Ammon's horn (tissue), 1 donor: ENCODE results near the gene SRL.
A peak's percentile ranks its signal among the peaks of the same experiment; 100 is the strongest.
"Not testable (repeated sequence)": the region's sequence is repeated elsewhere in the genome, so short reads cannot be mapped to it uniquely, and the experiment has no call there.

ENCODE experiments used
- DNase-seq: peaks from one replicate; pipeline ENCODE4 v3.0.0-alpha.2; 2016; ENCODE audit warnings: low spot score

SRL gene

DNA sequence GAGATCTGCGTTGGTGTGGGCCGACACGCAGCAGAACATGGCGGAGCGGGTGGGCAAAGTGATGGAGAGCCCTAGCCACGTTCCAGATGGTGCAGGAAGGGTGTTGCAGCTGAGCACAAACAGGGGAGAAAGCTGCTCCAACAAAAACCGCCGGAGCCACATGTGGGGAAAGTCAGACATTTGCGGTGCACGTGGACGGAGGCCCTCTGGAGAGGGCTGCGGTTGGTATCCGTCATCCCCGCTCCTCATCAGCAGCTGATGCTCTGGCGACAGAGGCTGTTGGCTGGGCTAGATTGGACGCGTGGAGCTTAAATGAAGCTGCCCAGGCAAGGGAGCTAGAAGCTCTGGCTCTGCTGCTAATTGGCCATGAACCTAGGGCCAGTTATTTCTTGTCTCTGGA lies 82.2 kb downstream of the SRL start:
- DNase-seq = no peak

DNA sequence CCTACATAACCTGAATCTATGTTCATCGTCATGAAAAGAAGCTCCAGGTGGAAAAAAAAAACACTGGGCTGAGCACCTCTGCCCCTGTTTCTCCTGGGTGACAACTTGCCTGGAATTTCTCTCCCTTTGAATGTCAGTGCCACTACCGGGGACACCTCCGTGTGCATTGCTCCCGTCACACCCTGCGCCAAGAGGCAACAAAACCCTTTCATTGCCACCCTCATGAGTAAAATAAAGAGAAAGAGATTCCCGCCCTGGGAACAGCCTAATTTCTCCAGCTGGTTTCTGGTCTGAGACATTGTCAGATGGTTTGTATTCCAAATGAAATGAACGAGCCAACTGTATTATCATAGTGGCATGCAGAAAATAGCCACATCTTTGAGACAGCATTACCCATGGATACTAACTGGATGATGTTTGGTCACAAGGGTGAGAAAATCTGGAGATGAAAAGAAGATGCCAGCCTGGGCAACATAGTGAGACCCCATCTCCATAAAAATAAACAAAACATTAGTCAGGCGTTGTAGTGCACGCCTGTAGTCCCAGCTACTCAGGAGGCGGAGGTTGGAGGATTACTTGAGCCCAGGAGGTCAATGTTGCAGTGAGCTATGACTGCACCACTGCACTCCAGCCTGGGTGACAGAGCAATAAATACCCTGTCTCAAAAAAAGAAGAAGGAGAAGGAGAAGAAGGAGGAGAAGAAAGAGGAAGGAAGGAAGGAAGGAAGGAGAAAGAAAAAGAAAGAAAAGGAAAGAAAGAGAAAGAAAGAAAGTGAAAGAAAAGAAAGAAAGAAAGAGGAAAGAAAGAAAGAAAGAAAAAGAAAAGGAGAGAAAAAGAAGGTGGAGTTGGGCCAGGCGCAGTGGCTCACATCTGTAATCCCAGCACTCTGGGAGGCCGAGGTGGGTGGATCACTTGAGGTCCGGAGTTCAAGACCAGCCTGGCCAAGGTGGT lies 83.5 kb downstream of the SRL start:
- DNase-seq = no peak

GRCh38 chr16:4157376-4157825 lies 84.5 kb downstream of the SRL start:
- DNase-seq = no peak

DNA sequence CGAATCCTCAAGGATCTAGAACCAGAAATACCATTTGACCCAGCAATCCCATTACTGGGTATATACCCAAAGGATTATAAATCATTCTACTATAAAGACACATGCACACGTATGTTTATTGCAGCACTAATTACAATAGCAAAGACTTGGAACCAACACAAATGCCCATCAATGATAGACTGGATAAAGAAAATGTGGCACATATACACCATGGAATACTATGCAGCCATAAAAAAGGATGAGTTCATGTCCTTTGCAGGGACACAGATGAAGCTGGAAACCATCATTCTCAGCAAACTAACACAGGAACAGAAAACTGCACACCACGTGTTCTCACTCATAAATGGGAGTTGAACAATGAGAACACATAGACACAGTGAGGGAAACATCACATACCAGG lies 85.4 kb downstream of the SRL start:
- DNase-seq = not testable (repeated sequence)

- not testable (repeated sequence) for DNase-seq
Measured at GRCh38 chr16:4153364-4153763, 88.5 kb downstream of the SRL start.

- no peak for DNase-seq
Measured at GRCh38 chr16:4152267-4152666, 89.6 kb downstream of the SRL start.

DNA sequence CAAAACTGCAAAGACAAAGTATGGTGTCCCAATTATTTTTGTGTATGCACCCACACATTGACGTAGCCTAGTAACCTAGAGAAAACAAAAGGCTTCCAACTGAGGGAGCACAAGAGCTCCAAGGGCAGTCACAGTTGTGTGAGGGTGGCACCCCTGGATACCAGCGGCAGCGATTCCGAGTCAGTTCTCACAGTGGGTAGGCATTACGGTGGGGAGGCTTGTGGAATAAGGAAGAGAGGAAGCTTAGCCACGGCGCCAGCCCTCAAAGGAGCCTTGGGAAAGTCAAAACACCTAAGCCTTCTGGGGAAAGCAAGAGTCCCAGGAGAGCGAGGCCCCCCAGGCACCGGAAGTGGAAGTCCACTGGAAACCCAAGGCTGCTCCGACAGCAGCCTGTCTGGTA lies 94.6 kb downstream of the SRL start:
- DNase-seq = no peak

GRCh38 chr16:4142268-4142667 lies 99.6 kb downstream of the SRL start:
- DNase-seq = peak; percentile 18

DNA sequence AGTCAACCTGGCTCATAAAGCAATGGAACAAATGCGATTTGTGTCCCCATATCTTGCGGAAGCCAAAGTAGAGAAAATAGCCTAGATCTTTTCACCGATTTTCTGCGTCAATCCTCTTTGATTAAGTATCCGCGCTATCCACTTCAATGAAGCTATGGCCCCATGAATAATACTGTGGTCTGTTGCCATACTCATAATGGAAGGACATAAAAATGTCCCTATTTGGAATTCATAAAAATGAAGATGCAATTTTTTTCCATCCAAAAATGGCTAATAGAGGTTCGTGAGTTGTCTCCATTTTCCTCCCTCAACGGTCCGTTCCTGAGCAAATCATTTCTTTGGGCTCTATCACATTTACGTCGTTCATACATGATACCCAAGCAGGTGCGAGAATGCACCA lies 100.3 kb downstream of the SRL start:
- no peak for DNase-seq

DNA sequence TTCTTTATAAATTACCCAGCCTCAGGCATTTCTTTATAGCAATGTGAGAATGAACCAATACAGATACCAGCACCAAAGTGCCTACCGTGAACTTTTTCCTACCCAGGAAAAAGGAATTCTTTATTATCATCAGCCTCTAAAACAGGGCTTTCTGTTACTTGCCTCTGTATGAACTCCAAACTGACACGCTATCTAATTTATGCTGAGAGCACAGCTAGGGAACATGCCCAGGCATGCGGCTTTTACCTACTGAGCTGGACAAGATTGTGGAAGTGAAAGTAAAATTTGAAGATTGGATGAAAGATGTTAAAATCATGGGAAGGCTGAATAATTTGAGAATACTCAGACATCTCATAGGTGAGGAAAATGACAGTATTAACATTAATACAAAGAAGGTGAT lies 101.2 kb downstream of the SRL start:
- DNase-seq = no peak

DNA sequence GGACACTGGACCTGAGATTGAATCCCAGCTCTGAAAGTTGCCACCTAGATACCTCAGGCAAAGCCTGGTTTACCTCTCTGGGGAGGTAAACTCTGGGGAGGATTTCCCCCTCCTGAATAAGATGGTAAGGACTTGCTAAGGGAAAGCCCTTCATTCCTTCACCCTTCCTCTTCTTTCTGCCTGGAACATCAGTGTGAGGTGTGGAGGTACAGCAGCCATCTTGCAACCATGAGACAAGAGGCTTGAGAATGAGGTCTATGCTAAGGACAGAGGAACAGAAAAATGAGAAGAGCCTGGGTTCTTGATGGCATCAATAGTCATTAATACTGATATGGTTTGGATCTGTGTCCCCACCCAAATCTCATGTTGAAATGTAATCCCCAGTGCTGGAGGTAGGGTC lies 101.9 kb downstream of the SRL start:
- no peak for DNase-seq
